ENCODE measurements around the gene KCNG4. TPM values are rescaled to one million over a fixed set of nuclear protein-coding genes. Genes with fewer than 3 reads are reported as not detected.

KCNG4 gene
- total RNA-seq, 2 donors from 2014 or later, result not detected

- no peak for DNase-seq (ENCODE audit: low spot score)
- Histone ChIP-seq H3K36me3 (no peaks in the 10 kb centered on the region), H3K27ac (no peak overlapping the region), H3K4me1 (no peaks in the 10 kb centered on the region), H3K9me3 (no peaks in the 10 kb centered on the region), H3K27me3 (no peaks in the 10 kb centered on the region), H3K4me3 (no peak overlapping the region)
- TF ChIP-seq, protein P1, sequence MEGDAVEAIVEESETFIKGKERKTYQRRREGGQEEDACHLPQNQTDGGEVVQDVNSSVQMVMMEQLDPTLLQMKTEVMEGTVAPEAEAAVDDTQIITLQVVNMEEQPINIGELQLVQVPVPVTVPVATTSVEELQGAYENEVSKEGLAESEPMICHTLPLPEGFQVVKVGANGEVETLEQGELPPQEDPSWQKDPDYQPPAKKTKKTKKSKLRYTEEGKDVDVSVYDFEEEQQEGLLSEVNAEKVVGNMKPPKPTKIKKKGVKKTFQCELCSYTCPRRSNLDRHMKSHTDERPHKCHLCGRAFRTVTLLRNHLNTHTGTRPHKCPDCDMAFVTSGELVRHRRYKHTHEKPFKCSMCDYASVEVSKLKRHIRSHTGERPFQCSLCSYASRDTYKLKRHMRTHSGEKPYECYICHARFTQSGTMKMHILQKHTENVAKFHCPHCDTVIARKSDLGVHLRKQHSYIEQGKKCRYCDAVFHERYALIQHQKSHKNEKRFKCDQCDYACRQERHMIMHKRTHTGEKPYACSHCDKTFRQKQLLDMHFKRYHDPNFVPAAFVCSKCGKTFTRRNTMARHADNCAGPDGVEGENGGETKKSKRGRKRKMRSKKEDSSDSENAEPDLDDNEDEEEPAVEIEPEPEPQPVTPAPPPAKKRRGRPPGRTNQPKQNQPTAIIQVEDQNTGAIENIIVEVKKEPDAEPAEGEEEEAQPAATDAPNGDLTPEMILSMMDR (IDR thresholded peaks at IDR 0.05), result no peak
Measured at GRCh38 chr16:84244728-84245127, 4.9 kb upstream of the KCNG4 start.

- Histone ChIP-seq H3K36me3 (no peaks in the 10 kb centered on the region), H3K4me1 (no peaks in the 10 kb centered on the region), H3K27me3 (no peaks in the 10 kb centered on the region), H3K9me3 (no peaks in the 10 kb centered on the region), H3K4me3 (no peak overlapping the region), H3K27ac (no peak overlapping the region)
- DNase-seq (ENCODE audit: low spot score), result no peak
- TF ChIP-seq, protein P1 (IDR thresholded peaks at IDR 0.05), result no peak
Measured at GRCh38 chr16:84243732-84244131, 3.9 kb upstream of the KCNG4 start.

DNA sequence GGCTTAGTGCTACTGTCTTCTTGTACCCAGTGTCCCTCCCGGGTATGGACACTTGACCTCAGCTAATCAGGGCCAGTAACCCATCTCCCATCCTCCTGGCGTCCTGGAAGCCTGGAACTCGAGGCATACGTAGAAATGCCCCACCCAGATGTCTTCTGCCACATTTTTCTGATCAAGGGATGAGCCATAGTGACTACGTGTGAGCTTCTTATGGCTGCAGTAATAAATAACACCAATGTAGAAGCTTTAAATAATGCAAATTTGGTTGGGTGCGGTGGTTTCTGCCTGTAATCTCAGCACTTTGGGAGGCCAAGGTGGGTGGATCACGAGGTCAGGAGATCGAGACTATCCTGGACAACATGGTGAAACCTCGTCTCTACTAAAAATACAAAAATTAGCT lies 3.0 kb upstream of the KCNG4 start:
- Histone ChIP-seq H3K4me1 (no peaks in the 10 kb centered on the region), H3K36me3 (no peaks in the 10 kb centered on the region), H3K4me3 (no peak overlapping the region), H3K27ac (no peak overlapping the region), H3K9me3 (no peaks in the 10 kb centered on the region), H3K27me3 (no peaks in the 10 kb centered on the region)
- TF ChIP-seq, protein P1 (IDR thresholded peaks at IDR 0.05), result no peak
- DNase-seq (ENCODE audit: low spot score), result no peak

DNA sequence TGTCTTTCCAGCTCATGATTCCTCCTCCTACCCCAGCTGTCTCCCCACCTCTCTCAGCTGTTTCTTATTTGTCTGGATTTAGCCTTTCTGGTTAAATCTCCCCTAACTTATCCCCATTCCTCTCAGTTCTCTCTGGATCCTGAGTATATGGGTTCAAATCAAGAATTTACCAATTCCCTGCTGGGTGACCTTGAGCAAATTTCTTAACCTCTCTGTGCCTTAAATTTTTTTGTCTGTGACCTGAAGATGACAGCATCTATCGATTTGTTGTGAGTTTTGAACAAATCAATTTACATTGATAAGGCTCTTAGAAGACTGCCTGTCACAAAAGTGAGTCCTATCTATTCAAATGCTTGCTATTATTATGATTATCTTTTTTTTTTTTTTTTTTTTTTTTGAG lies 2.0 kb upstream of the KCNG4 start:
- Histone ChIP-seq H3K4me3 (no peak overlapping the region), H3K27ac (no peak overlapping the region), H3K36me3 (no peaks in the 10 kb centered on the region), H3K27me3 (no peaks in the 10 kb centered on the region), H3K9me3 (no peaks in the 10 kb centered on the region), H3K4me1 (no peaks in the 10 kb centered on the region)
- TF ChIP-seq, protein P1 (IDR thresholded peaks at IDR 0.05), result no peak
- no peak for DNase-seq (ENCODE audit: low spot score)

- no peaks in the 10 kb centered on the region for H3K4me1 ChIP-seq
- no peak for DNase-seq (ENCODE audit: low spot score)
- H3K9me3 ChIP-seq, result no peaks in the 10 kb centered on the region
- no peak overlapping the region for H3K27ac ChIP-seq
- no peak overlapping the region for H3K4me3 ChIP-seq
- H3K36me3 ChIP-seq, result no peaks in the 10 kb centered on the region
- H3K27me3 ChIP-seq, result no peaks in the 10 kb centered on the region
- TF ChIP-seq, protein P1 (IDR thresholded peaks at IDR 0.05), result no peak
Measured at GRCh38 chr16:84240455-84240854, 643 bp upstream of the KCNG4 start.

- no peak for DNase-seq (ENCODE audit: low spot score)
- Histone ChIP-seq H3K27me3 (no peaks in the 10 kb centered on the region), H3K9me3 (no peaks in the 10 kb centered on the region), H3K36me3 (no peaks in the 10 kb centered on the region), H3K4me3 (no peak overlapping the region), H3K27ac (no peak overlapping the region), H3K4me1 (no peaks in the 10 kb centered on the region)
- TF ChIP-seq, protein P1 (IDR thresholded peaks at IDR 0.05), result no peak
Measured at GRCh38 chr16:84239141-84239769, 557 bp downstream of the KCNG4 start.

Measured in right atrium auricular region (tissue), 2 donors.